NCI-H82 (cell line): ENCODE results near the gene FKBP4.
A peak's percentile ranks its signal among the peaks of the same experiment; 100 is the strongest.

Experiments used
- DNase-seq: peaks from one replicate; lab custom pipeline; 2025; lab: John Stamatoyannopoulos, UW

The FKBP4 gene

DNA sequence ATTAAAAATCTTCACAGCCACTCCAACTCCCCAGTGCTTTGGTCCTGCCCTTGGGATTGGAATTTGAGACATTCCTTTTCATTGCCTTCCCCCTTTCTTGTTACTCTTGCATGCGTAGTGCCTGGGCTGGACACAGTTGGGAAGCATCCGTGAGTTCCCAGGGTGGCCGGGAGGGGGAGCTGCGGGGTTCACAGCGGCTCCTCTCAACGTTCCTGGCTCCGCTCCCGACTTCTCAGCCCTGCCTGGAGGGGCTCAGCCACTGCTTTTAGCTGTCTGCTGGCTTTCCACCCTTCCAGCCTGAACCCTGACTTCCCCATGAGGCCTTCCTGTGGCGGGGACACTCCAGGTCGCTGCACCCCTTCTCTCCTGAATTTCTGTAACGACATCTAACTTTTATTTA is 58.9 kb downstream of the FKBP4 start:
- peak; percentile 85 for DNase-seq
